ENCODE results near the gene BBX. TPM values are rescaled to one million over a fixed set of nuclear protein-coding genes. Genes with fewer than 3 reads are reported as not detected.

BBX gene
- total RNA-seq, 1 donor, result 97.6 TPM

GRCh38 chr3:107816107-107816506, 293.3 kb downstream of the BBX start:
- no peak for TF ChIP-seq CTCF (IDR thresholded peaks at IDR 0.05; ENCODE audit: insufficient read depth, low read depth, low read length)
- DNase-seq (ENCODE audit: low read depth), result no peak
- H3K4me3 ChIP-seq (ENCODE audit: low read depth, low read length), result no peak overlapping the region

GRCh38 chr3:107817076-107817475, 294.3 kb downstream of the BBX start:
- H3K4me3 ChIP-seq (ENCODE audit: low read depth, low read length), result no peak overlapping the region
- TF ChIP-seq CTCF (IDR thresholded peaks at IDR 0.05; ENCODE audit: insufficient read depth, low read depth, low read length), result no peak
- DNase-seq (ENCODE audit: low read depth), result no peak

GRCh38 chr3:107818025-107818424, 295.3 kb downstream of the BBX start:
- H3K4me3 ChIP-seq (ENCODE audit: low read depth, low read length), result no peak overlapping the region
- DNase-seq (ENCODE audit: low read depth), result no peak
- no peak for TF ChIP-seq CTCF (IDR thresholded peaks at IDR 0.05; ENCODE audit: insufficient read depth, low read depth, low read length)

GRCh38 chr3:107819656-107820055, 296.9 kb downstream of the BBX start:
- no peak for TF ChIP-seq CTCF (IDR thresholded peaks at IDR 0.05; ENCODE audit: insufficient read depth, low read depth, low read length)
- no peak for DNase-seq (ENCODE audit: low read depth)
- no peak overlapping the region for H3K4me3 ChIP-seq (ENCODE audit: low read depth, low read length)

- no peak overlapping the region for H3K4me3 ChIP-seq (ENCODE audit: low read depth, low read length)
- no peak for DNase-seq (ENCODE audit: low read depth)
- no peak for TF ChIP-seq CTCF (IDR thresholded peaks at IDR 0.05; ENCODE audit: insufficient read depth, low read depth, low read length)
Observed at GRCh38 chr3:107822308-107822707, 299.5 kb downstream of the BBX start.

GRCh38 chr3:107824822-107825371, 302.1 kb downstream of the BBX start:
- peak; percentile 18 for DNase-seq (ENCODE audit: low read depth)
- no peak for TF ChIP-seq CTCF (IDR thresholded peaks at IDR 0.05; ENCODE audit: insufficient read depth, low read depth, low read length)
- no peak overlapping the region for H3K4me3 ChIP-seq (ENCODE audit: low read depth, low read length)

- no peak for DNase-seq (ENCODE audit: low read depth)
- TF ChIP-seq CTCF (IDR thresholded peaks at IDR 0.05; ENCODE audit: insufficient read depth, low read depth, low read length), result no peak
- H3K4me3 ChIP-seq (ENCODE audit: low read depth, low read length), result no peak overlapping the region
Observed at GRCh38 chr3:107825556-107825955, 302.8 kb downstream of the BBX start.
